Adrenal gland (tissue), 12 donors: ENCODE measurements around the gene ERAP2. TPM values are rescaled to one million over a fixed set of nuclear protein-coding genes. Genes with fewer than 3 reads are reported as not detected.
A peak's percentile ranks its signal among the peaks of the same experiment; 100 is the strongest.

ENCODE experiments used
- DNase-seq, 7 donors: peaks; one replicate each; pipeline ENCODE4 v3.0.0-alpha.2; 2019 to 2020
- H3K27ac ChIP-seq, 5 donors: fragments of 200-600 bp; sonication (generic) in 4 of 5; 1 replicate in 3 of 5; 2 replicates in 2 of 5; pipeline versions ENCODE4 v1.5.1 to v1.8.0; 2016 to 2020; ENCODE audit warnings: mild to moderate bottlenecking in 1 of 5
- H3K27me3 ChIP-seq: fragments of 200-600 bp; 2 replicates; pipeline ENCODE4 v1.8.0; 2021
- H3K36me3 ChIP-seq, 2 donors: fragments of 200-600 bp; replicated peaks in 1 of 2; 1 replicate in 1 of 2; 2 replicates in 1 of 2; pipeline versions ENCODE4 v1.5.1 to v1.8.0; 2018 to 2022
- H3K4me1 ChIP-seq, 2 donors: fragments of 200-600 bp; replicated peaks in 1 of 2; 1 replicate in 1 of 2; 2 replicates in 1 of 2; pipeline versions ENCODE4 v1.5.1 to v1.8.0; 2018 to 2021
- H3K4me3 ChIP-seq, 4 donors: fragments of 200-600 bp; sonication (generic) in 3 of 4; one replicate each; pipeline ENCODE4 v1.5.1; 2016 to 2018
- H3K9me3 ChIP-seq, 3 donors: fragments of 200-600 bp; sonication (generic) in 1 of 3; replicated peaks in 1 of 3; 1 replicate in 2 of 3; 2 replicates in 1 of 3; pipeline versions ENCODE4 v1.5.1 to v1.8.0; 2016 to 2021
- CTCF ChIP-seq, 6 experiments: fragments of 450-650 bp in 4 of 6; fragments of 200-600 bp in 2 of 6; sonication (generic) in 1 of 6; IDR thresholded peaks; 1 replicate in 5 of 6; 2 replicates in 1 of 6; pipeline versions ENCODE4 v1.5.1 to v1.8.0; 2016 to 2021; ENCODE audit warnings: antibody characterized with exemption in 6 of 6, mild to moderate bottlenecking in 2 of 6, moderate library complexity in 1 of 6
- POLR2A ChIP-seq, 2 donors: fragments of 450-650 bp; IDR thresholded peaks; one replicate each; pipeline ENCODE4 v1.6.1; 2017; ENCODE audit warnings: antibody characterized with exemption in 2 of 2, mild to moderate bottlenecking in 2 of 2, moderate library complexity in 1 of 2
- WGBS, 4 donors: extraction: QIAGEN DNeasy Blood & Tissue Kit in 2 of 4; methylation state at CpG; one replicate each; pipeline versions ENCODE4 v1.1.5 to v1.1.7; 2013 to 2017; 5-methylcytosine and 5-hydroxymethylcytosine counted together
- intact Hi-C, 2 donors: fragments of 100-400 bp; cut with DNase I; formaldehyde crosslinking; loops; one replicate each; pipeline versions ENCODE4 v1.14.1 to v1.15.0; 2022 to 2023
- polyA plus RNA-seq, 3 donors: library from polyadenylated mRNA; stranded (reverse); fragments of 200-250 nt in 2 of 3; fragments of 350-450 nt in 1 of 3; fragmentation: Illumina TruSeq in 1 of 3; extraction: RNeasy Lipid Tissue Mini Kit (QIAGEN cat#74804) in 1 of 3; gene quantifications; one replicate each; pipeline ENCODE4 v1.2.3, GENCODE V29; 2013 to 2014
- total RNA-seq, 9 donors: library from RNA; depleted of rRNA in 4 of 9; stranded (reverse); fragments of >200 nt in 4 of 9; fragments of 120-200 nt in 1 of 9; fragmentation: NEBNext Ultra II Directional in 1 of 9; extraction: Animal tissue kit (Norgen Biotek cat#: 25700) in 1 of 9; gene quantifications; one replicate each; pipeline versions ENCODE4 v1.1.0 to v1.2.4, GENCODE V29; 2013 to 2023
- donor health status: healthy with polysubstance abuse.
- donor health status: Bipolar disorder and iron deficiency.
- donor health status: DM: yes; HTN: yes; CAD: no.
- donor health status: DM: no; HTN: no; CAD: no.
- donor health status: DM: no; HTN: no; CAD: no.
- donor health status: DM: yes; HTN: yes; CAD: no.

The ERAP2 gene
- total and polyA plus RNA-seq, 12 donors, result 0.94 to 32.1 (median 10.2) TPM

- no peak for DNase-seq
- no peaks in the 10 kb centered on the region for H3K27me3 ChIP-seq
- intact Hi-C loops, result loop anchor here (10.0 kb wide), 4 partner anchors 45 to 275 kb away; partner anchors contain the start of gene LNPEP (in 1 of the 2)
- no peak for TF ChIP-seq CTCF (IDR thresholded peaks at IDR 0.05)
- TF ChIP-seq POLR2A (IDR thresholded peaks at IDR 0.05), result no peak
- WGBS, 4 donors, result 67 to 88% (median 86%) methylated on average over 3 of the region's 3 CpGs
- H3K9me3 ChIP-seq, result no peaks in the 10 kb centered on the region
- peaks cover 0 to 30% of the 10 kb centered on the region in 2 donors for H3K4me1 ChIP-seq
- no peak overlapping the region for H3K4me3 ChIP-seq
- H3K27ac ChIP-seq, result no peak overlapping the region
- H3K36me3 ChIP-seq, result no peaks in the 10 kb centered on the region
These were observed 3.4 kb downstream of the ERAP2 start for GRCh38 chr5:96879665-96880064.

GRCh38 chr5:96880444-96881164 lies 4.3 kb downstream of the ERAP2 start:
- TF ChIP-seq POLR2A (IDR thresholded peaks at IDR 0.05), result no peak
- TF ChIP-seq CTCF (IDR thresholded peaks at IDR 0.05), result no peak
- peaks cover 0 to 31% of the 10 kb centered on the region in 2 donors for H3K4me1 ChIP-seq
- DNase-seq, result no peak
- intact Hi-C loops, result no loop called here
- no peak overlapping the region for H3K4me3 ChIP-seq
- WGBS, 4 donors, result 81 to 88% (median 84%) methylated on average over 4 of the region's 4 CpGs
- H3K27ac ChIP-seq, result no peak overlapping the region
- H3K27me3 ChIP-seq, result no peaks in the 10 kb centered on the region
- H3K9me3 ChIP-seq, result no peaks in the 10 kb centered on the region
- no peaks in the 10 kb centered on the region for H3K36me3 ChIP-seq

- TF ChIP-seq POLR2A (IDR thresholded peaks at IDR 0.05) (no peak), CTCF (IDR thresholded peaks at IDR 0.05) (no peak)
- no peak overlapping the region for H3K4me3 ChIP-seq
- WGBS, 4 donors, result 73 to 84% (median 77%) methylated on average over 2 of the region's 2 CpGs
- intact Hi-C loops, result no loop called here
- DNase-seq, result peak in 1 of 7 donors; percentile 30
- no peaks in the 10 kb centered on the region for H3K9me3 ChIP-seq
- H3K36me3 ChIP-seq, result no peaks in the 10 kb centered on the region
- H3K27me3 ChIP-seq, result no peaks in the 10 kb centered on the region
- no peak overlapping the region for H3K27ac ChIP-seq
- H3K4me1 ChIP-seq, result peaks cover 0 to 36% of the 10 kb centered on the region in 2 donors
These were observed 5.3 kb downstream of the ERAP2 start for GRCh38 chr5:96881511-96882115.

GRCh38 chr5:96883871-96884270 lies 7.6 kb downstream of the ERAP2 start:
- H3K4me3 ChIP-seq, result no peak overlapping the region
- 84 to 90% (median 88%) methylated on average over 3 of the region's 3 CpGs for WGBS, 4 donors
- intact Hi-C loops, result no loop called here

More at GRCh38 chr5:96883871-96884270, 7.6 kb downstream of the ERAP2 start:
- Histone ChIP-seq H3K27ac (no peak overlapping the region), H3K27me3 (no peaks in the 10 kb centered on the region), H3K4me1 (peaks cover 0 to 23% of the 10 kb centered on the region in 2 donors), H3K9me3 (no peaks in the 10 kb centered on the region), H3K36me3 (peaks cover 0 to 9% of the 10 kb centered on the region in 2 donors)
- no peak for TF ChIP-seq CTCF (IDR thresholded peaks at IDR 0.05)
- TF ChIP-seq POLR2A (IDR thresholded peaks at IDR 0.05), result no peak
- no peak for DNase-seq
